ENCODE results near the gene NDUFA11.
"Not testable (repeated sequence)": the region's sequence is repeated elsewhere in the genome, so short reads cannot be mapped to it uniquely, and the experiment has no call there.

Gene NDUFA11

GRCh38 chr19:5854121-5854520 lies 49.5 kb downstream of the NDUFA11 start:
- DNase-seq: not testable (repeated sequence)

DNA sequence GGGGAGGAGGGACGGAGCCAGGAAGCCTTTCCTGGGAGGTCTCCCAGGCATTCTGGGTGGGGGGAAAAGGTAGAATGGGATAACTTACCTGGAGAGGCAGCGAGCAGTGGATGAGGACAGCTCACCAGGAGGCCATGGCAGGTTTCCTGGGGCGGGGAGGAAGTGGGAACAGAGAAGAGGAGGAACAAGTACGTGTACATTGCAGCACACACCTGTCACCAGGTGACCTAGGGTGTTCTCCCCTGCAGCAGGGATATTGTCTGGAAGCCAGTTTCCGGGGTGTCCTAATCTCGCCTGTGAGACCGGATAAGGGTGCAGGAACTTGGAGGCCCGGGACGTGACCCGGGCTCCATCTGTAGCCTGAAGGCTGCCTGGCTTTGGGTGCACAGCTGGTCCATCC lies 52.3 kb downstream of the NDUFA11 start, which contains the start of gene FUT3:
Gene FUT3 (minus strand): TSS at position 148 of the 400 bp plus-strand sequence.
- no peak for DNase-seq

DNA sequence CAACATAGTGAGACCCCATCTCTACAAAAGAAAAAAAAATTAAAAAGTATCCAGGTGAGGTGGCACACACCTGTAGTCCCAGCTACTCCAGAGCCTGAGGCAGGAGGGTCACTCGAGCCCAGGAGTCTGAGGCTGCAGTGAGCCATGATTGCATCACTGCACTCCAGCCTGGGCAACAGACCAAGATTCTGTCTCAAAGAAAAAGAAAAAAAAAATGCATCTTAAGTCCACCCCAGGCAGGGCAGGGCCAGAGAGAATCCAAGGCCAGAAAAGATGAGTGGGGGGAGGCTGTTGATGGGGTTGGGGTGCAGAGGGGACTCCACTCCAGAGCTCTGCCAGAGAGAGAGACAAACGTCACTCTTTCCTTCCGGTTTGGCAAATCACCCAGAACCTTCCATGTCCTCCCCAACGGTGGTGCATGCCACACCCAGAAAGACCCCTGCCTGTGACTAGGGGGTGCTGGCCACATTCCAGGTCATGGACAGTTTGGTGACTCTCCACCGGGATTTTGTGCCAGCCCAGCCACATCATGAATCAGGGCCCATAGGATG lies 52.8 kb downstream of the NDUFA11 start:
- no peak for DNase-seq

- DNase-seq: no peak
These were observed 53.4 kb downstream of the NDUFA11 start for GRCh38 chr19:5850189-5850588.

DNA sequence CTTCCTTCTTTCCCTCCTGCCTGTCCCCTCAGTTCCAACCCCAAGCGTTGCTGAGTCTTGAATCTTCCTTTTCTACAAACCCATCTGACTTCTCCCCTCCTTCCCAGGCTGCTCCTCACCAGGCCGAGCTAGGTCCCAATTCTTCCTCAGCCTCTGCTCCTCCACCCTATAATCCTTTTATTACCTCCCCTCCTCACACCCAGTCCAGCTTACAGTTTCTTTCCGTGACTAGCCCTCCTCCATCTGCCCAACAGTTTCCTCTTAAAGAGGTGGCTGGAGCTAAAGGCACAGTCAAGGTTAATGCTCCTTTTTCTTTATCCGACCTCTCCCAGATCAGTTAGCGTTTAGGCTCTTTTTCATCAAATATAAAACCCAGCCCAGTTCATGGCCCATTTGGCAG lies 55.0 kb downstream of the NDUFA11 start:
- DNase-seq: not testable (repeated sequence)

- DNase-seq: not testable (repeated sequence)
These were observed 55.7 kb downstream of the NDUFA11 start for GRCh38 chr19:5847846-5848245.
